Keratinocyte (primary cell): Measurements from ENCODE around the gene PHRF1. TPM values are rescaled to one million over a fixed set of nuclear protein-coding genes. Genes with fewer than 3 reads are reported as not detected.

ENCODE experiments used
- DNase-seq: peaks from one replicate; pipeline ENCODE4 v3.0.0-alpha.2; 2011; ENCODE audit warnings: low read depth, missing footprints, low spot score
- FAIRE-seq: peaks from 2 replicates; lab custom pipeline; 2011; peaks lifted over from hg19 to GRCh38; lab: Jason Lieb, UNC
- H2AFZ ChIP-seq: 2 replicates; pipeline ENCODE4 v1.6.0; 2012; ENCODE audit warnings: low read length, control low read depth, inconsistent platforms; ENCODE audit not compliant: control insufficient read depth
- H3K27ac ChIP-seq: 2 replicates; pipeline ENCODE4 v1.5.1; 2011; ENCODE audit warnings: low read length; ENCODE audit not compliant: control insufficient read depth, insufficient read depth
- H3K27me3 ChIP-seq: 3 replicates; pipeline ENCODE4 v1.6.0; 2011; ENCODE audit warnings: low read length; ENCODE audit not compliant: control insufficient read depth, insufficient read depth; ENCODE audit errors: extremely low read depth
- H3K36me3 ChIP-seq, 2 experiments: 2 replicates in 1 of 2; 3 replicates in 1 of 2; pipeline ENCODE4 v1.5.1; 2011; ENCODE audit warnings: low read length in 2 of 2, mild to moderate bottlenecking in 1 of 2; ENCODE audit not compliant: control insufficient read depth in 2 of 2, insufficient read depth in 2 of 2; ENCODE audit errors: extremely low read depth in 1 of 2
- H3K4me1 ChIP-seq: 3 replicates; pipeline ENCODE4 v1.5.1; 2011; ENCODE audit warnings: low read length; ENCODE audit not compliant: control insufficient read depth, insufficient read depth; ENCODE audit errors: extremely low read depth
- H3K4me2 ChIP-seq: 3 replicates; pipeline ENCODE4 v1.6.0; 2011; ENCODE audit warnings: low read depth, low read length; ENCODE audit not compliant: control insufficient read depth, insufficient read depth; ENCODE audit errors: extremely low read depth
- H3K4me3 ChIP-seq, 3 experiments: fragments of 200-600 bp in 1 of 3; sonication (generic) in 1 of 3; 2 replicates in 2 of 3; 3 replicates in 1 of 3; pipeline ENCODE4 v1.5.1; 2011 to 2016; ENCODE audit warnings: low read length in 3 of 3, mild to moderate bottlenecking in 3 of 3, control low read depth in 2 of 3, inconsistent platforms in 1 of 3, low read depth in 1 of 3, mixed read lengths in 1 of 3, mixed run types in 1 of 3, moderate library complexity in 1 of 3; ENCODE audit not compliant: control insufficient read depth in 2 of 3, insufficient read depth in 2 of 3; ENCODE audit errors: extremely low read depth in 1 of 3
- H3K79me2 ChIP-seq: 2 replicates; pipeline ENCODE4 v1.6.0; 2012; ENCODE audit warnings: low read length; ENCODE audit not compliant: control insufficient read depth, insufficient read depth
- H3K9ac ChIP-seq: 3 replicates; pipeline ENCODE4 v1.6.0; 2011; ENCODE audit warnings: low read length; ENCODE audit not compliant: control insufficient read depth, insufficient read depth; ENCODE audit errors: extremely low read depth
- H3K9me1 ChIP-seq: 3 replicates; pipeline ENCODE4 v1.6.0; 2011; ENCODE audit warnings: low read length; ENCODE audit not compliant: control insufficient read depth, insufficient read depth; ENCODE audit errors: extremely low read depth
- H3K9me3 ChIP-seq: 2 replicates; pipeline ENCODE4 v1.5.1; 2012; ENCODE audit warnings: low read depth, low read length; ENCODE audit not compliant: control insufficient read depth
- H4K20me1 ChIP-seq: 3 replicates; pipeline ENCODE4 v1.6.0; 2011; ENCODE audit warnings: low read length; ENCODE audit not compliant: control insufficient read depth, insufficient read depth; ENCODE audit errors: extremely low read depth
- EZH2 ChIP-seq: IDR thresholded peaks from one replicate; pipeline ENCODE4 v1.6.1; 2012; ENCODE audit warnings: inconsistent platforms, mild to moderate bottlenecking, low read length, moderate library complexity
- dilution Hi-C: fragments of 300-500 bp; cut with MboI; formaldehyde crosslinking; loops from one replicate; pipeline ENCODE4 v1.7.0; 2020; ENCODE audit warnings: low sequenced_read_pairs; ENCODE audit not compliant: extremely low pct_ligation_motif_present
- polyA plus RNA-seq, 5 experiments: library from polyadenylated mRNA; depleted of rRNA in 3 of 5; stranded (reverse) in 3 of 5; stranded (forward) in 1 of 5; unstranded in 1 of 5; fragments of >200 nt; gene quantifications; 1 replicate in 1 of 5; 2 replicates in 3 of 5; 3 replicates in 1 of 5; pipeline versions ENCODE4 v1.2.1 to v1.2.3, GENCODE V29; 2011 to 2012; ENCODE audit warnings: missing spikeins in 2 of 5, low read depth in 1 of 5, low replicate concordance in 1 of 5
- TF ChIP-seq, protein P1 (sequence below), 3 experiments: IDR thresholded peaks in 1 of 3; conservative IDR thresholded peaks in 1 of 3; optimal IDR thresholded peaks in 1 of 3; 2 replicates in 2 of 3; 3 replicates in 1 of 3; pipeline versions ENCODE3 to v1.5.1; 2011; ENCODE audit warnings: low read length in 3 of 3, mild to moderate bottlenecking in 3 of 3, moderate library complexity in 2 of 3, control low read depth in 1 of 3, inconsistent platforms in 1 of 3; ENCODE audit not compliant: insufficient read depth in 2 of 3; ENCODE audit errors: extremely low read depth in 1 of 3

PHRF1 gene
- polyA plus RNA-seq, 1 donor (not counting 4 experiments of a cell fraction or from before 2014, with no cell fraction given): 10.7 TPM

DNA sequence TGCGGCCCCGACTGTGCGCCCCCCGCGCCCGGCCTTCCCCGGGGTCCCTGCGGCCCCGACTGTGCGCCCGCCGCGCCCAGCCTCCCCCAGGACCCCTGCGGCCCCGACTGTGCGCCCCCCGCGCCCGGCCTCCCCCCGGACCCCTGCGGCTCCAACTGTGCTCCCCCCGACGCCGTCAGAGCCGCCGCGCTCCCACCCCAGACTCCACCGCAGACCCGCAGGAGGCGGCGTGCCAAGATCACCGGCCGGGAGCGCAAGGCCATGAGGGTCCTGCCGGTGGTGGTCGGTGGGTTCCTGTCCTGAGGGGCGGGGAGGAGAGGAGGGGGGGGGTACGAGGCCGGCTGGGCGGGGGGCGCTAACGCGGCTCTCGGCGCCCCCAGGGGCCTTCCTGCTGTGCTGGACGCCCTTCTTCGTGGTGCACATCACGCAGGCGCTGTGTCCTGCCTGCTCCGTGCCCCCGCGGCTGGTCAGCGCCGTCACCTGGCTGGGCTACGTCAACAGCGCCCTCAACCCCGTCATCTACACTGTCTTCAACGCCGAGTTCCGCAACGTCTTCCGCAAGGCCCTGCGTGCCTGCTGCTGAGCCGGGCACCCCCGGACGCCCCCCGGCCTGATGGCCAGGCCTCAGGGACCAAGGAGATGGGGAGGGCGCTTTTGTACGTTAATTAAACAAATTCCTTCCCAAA lies 63.9 kb downstream of the PHRF1 start:
- TF ChIP-seq EZH2: no peak
- TF ChIP-seq, protein P1, sequence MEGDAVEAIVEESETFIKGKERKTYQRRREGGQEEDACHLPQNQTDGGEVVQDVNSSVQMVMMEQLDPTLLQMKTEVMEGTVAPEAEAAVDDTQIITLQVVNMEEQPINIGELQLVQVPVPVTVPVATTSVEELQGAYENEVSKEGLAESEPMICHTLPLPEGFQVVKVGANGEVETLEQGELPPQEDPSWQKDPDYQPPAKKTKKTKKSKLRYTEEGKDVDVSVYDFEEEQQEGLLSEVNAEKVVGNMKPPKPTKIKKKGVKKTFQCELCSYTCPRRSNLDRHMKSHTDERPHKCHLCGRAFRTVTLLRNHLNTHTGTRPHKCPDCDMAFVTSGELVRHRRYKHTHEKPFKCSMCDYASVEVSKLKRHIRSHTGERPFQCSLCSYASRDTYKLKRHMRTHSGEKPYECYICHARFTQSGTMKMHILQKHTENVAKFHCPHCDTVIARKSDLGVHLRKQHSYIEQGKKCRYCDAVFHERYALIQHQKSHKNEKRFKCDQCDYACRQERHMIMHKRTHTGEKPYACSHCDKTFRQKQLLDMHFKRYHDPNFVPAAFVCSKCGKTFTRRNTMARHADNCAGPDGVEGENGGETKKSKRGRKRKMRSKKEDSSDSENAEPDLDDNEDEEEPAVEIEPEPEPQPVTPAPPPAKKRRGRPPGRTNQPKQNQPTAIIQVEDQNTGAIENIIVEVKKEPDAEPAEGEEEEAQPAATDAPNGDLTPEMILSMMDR (optimal IDR thresholded peaks at IDR 0.05 in 1 of 3, IDR thresholded peaks at IDR 0.05 in 1 of 3, conservative IDR thresholded peaks at IDR 0.05 in 1 of 3; ENCODE audit: extremely low read depth in 1 of 3, insufficient read depth in 2 of 3, low read length in 3 of 3): no peak
- no peaks in the 10 kb centered on the region for H3K9me3 ChIP-seq
- H4K20me1 ChIP-seq: no peaks in the 10 kb centered on the region
- H3K4me3 ChIP-seq: no peak overlapping the region
- dilution Hi-C loops: no loop called here
- H3K4me2 ChIP-seq: no peak overlapping the region
- no peak overlapping the region for H3K27ac ChIP-seq
- DNase-seq (no peak), FAIRE-seq (no peak)
- H3K4me1 ChIP-seq: peaks cover 2% of the 10 kb centered on the region
- peaks cover 28% of the 10 kb centered on the region for H3K27me3 ChIP-seq
- no peaks in the 10 kb centered on the region for H3K9me1 ChIP-seq
- H3K36me3 ChIP-seq: peaks cover 0 to 3% of the 10 kb centered on the region in 2 experiments
- no peaks in the 10 kb centered on the region for H3K79me2 ChIP-seq
- no peak overlapping the region for H3K9ac ChIP-seq
- no peak overlapping the region for H2AFZ ChIP-seq

- Histone ChIP-seq H3K4me3 (no peak overlapping the region), H3K9ac (no peak overlapping the region), H3K36me3 (peaks cover 0 to 5% of the 10 kb centered on the region in 2 experiments), H3K9me3 (no peaks in the 10 kb centered on the region), H3K4me2 (no peak overlapping the region), H3K27ac (no peak overlapping the region), H2AFZ (no peak overlapping the region), H3K27me3 (peaks cover 22% of the 10 kb centered on the region), H3K79me2 (no peaks in the 10 kb centered on the region), H3K9me1 (no peaks in the 10 kb centered on the region), H4K20me1 (no peaks in the 10 kb centered on the region), H3K4me1 (peaks cover 2% of the 10 kb centered on the region)
- FAIRE-seq: no peak
- DNase-seq: no peak
- dilution Hi-C loops: no loop called here
- TF ChIP-seq, protein P1 (optimal IDR thresholded peaks at IDR 0.05 in 1 of 3, IDR thresholded peaks at IDR 0.05 in 1 of 3, conservative IDR thresholded peaks at IDR 0.05 in 1 of 3; ENCODE audit: extremely low read depth in 1 of 3, insufficient read depth in 2 of 3, low read length in 3 of 3): no peak
- TF ChIP-seq EZH2: no peak
Observed at GRCh38 chr11:641806-642370, 65.6 kb downstream of the PHRF1 start.
